ENCODE measurements around the gene MYH10.

DNA sequence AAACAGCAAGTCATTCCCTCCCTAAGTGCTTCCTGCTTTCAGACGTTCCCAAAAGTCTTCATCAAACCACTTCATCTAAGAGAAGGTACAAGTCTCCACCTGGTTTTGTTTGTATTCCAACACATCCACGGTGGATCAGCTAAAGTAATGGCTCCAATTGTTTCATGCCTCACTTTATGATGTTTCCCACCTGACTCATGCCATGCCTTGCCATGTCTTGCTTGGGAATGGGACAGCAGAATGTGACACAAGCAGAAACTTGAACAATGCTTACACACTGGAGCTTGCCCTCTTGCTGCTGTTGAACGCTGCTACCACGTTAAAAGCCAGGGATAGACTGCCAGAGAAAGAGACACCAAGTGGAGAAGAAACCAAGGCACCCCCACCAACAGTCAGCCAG lies 43.8 kb downstream of the MYH10 start:
- TF ChIP-seq, protein P1, sequence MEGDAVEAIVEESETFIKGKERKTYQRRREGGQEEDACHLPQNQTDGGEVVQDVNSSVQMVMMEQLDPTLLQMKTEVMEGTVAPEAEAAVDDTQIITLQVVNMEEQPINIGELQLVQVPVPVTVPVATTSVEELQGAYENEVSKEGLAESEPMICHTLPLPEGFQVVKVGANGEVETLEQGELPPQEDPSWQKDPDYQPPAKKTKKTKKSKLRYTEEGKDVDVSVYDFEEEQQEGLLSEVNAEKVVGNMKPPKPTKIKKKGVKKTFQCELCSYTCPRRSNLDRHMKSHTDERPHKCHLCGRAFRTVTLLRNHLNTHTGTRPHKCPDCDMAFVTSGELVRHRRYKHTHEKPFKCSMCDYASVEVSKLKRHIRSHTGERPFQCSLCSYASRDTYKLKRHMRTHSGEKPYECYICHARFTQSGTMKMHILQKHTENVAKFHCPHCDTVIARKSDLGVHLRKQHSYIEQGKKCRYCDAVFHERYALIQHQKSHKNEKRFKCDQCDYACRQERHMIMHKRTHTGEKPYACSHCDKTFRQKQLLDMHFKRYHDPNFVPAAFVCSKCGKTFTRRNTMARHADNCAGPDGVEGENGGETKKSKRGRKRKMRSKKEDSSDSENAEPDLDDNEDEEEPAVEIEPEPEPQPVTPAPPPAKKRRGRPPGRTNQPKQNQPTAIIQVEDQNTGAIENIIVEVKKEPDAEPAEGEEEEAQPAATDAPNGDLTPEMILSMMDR (IDR thresholded peaks at IDR 0.05), result no peak
- no peak for TF ChIP-seq POLR2A (IDR thresholded peaks at IDR 0.05)

Measured in upper lobe of left lung (tissue), 4 donors.